Measurements from ENCODE around the gene DCLK3.

DNA sequence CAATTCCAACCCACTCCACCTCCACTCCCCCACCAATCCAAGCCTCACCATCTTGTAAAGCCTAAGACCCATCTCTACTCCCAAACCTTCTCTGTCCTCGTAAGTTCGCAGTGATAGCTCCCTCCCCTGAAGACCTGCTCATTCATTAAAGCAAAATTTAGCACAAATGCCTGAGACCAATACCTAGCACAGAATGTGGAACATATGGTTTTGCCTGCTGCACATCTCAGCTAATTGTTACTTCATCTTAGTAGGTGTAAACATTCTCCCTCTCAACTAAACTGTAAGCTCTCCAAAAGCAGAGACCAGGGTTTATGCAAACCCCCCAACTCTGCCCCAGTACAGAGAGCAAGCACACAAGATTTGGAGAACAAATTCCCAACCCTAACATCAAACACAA, 20.5 kb downstream of the DCLK3 start:
- TF ChIP-seq POLR2A (IDR thresholded peaks at IDR 0.05) = no peak
- TF ChIP-seq, protein P1, sequence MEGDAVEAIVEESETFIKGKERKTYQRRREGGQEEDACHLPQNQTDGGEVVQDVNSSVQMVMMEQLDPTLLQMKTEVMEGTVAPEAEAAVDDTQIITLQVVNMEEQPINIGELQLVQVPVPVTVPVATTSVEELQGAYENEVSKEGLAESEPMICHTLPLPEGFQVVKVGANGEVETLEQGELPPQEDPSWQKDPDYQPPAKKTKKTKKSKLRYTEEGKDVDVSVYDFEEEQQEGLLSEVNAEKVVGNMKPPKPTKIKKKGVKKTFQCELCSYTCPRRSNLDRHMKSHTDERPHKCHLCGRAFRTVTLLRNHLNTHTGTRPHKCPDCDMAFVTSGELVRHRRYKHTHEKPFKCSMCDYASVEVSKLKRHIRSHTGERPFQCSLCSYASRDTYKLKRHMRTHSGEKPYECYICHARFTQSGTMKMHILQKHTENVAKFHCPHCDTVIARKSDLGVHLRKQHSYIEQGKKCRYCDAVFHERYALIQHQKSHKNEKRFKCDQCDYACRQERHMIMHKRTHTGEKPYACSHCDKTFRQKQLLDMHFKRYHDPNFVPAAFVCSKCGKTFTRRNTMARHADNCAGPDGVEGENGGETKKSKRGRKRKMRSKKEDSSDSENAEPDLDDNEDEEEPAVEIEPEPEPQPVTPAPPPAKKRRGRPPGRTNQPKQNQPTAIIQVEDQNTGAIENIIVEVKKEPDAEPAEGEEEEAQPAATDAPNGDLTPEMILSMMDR (IDR thresholded peaks at IDR 0.05) = no peak
